HS-5 (cell line): ENCODE measurements around the gene YBEY.

ENCODE experiments used
- DNase-seq: peaks from one replicate; pipeline ENCODE4 v3.0.0-alpha.2; 2012; ENCODE audit warnings: low read depth

Gene YBEY

DNA sequence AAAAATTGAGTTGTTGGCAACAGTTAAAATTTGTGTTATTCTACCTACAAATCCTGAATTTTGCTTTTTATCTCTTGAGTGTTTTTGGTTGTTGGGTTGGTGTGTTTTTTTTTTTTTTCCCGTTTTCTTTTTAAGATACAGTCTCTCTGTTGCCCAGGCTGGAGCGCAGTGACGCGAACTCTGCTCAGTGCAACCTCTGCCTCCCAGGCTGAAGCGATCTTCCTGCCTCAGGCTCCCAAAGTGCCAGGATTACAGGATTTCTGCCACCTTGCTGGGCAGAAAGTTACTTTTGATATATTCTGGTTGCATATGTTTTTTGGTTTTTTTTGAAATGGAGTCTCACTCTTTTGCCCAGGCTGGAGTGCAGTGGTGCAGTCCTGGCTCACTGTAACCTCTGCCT, 42.0 kb downstream of the YBEY start:
- DNase-seq, result no peak

DNA sequence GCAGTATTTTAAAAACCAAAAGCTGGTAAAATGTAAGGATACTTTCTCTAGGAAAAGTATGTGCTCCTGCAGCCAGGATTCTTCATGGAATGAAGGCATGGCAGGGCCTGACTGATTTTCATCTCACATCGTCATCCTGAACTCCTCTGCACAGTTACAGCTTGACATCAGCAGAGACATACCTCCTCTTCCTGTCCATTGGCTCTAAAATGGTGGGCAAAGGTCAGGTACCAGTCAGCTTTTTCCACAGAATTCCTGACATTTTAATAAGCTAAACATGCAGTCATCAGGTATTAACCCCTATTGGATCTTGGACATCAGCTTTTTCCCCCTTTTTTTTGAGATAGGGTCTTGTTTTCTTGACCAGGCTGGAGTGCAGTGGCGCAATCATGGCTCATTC, 43.7 kb downstream of the YBEY start:
- DNase-seq, result no peak

DNA sequence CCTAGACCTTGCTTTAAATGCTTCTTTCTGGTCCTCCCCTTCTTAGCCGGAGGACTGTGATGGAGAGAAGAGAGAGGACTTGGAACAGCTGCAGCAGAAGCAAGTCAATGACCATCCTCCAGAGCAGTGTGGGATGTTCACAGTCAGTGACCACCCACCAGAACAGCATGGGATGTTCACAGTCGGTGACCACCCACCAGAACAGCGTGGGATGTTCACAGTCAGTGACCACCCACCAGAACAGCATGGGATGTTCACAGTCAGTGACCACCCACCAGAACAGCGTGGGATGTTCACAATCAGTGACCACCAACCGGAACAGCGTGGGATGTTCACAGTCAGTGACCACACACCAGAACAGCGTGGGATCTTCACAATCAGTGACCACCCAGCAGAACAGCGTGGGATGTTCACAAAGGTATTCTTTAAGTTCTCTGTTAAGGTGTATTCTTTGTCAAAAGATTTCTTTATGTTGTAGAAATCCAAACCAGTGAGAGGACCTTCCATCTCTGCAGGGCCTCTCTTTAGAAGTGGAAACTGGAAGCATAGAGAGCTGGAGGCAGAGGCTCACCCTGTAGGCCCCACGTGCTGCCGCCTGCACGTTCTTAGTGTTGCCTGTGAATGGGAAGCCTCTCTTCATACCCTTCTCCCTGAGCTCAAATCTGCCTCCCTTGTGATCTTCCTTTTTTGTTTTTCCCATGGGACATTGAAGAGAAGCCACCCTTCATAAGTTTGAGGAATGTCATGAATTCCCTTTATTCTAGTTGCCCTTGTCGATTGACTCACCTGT, 48.4 kb downstream of the YBEY start:
- no peak for DNase-seq

- DNase-seq, result no peak
These were observed 50.5 kb downstream of the YBEY start for GRCh38 chr21:46336603-46337002.

DNA sequence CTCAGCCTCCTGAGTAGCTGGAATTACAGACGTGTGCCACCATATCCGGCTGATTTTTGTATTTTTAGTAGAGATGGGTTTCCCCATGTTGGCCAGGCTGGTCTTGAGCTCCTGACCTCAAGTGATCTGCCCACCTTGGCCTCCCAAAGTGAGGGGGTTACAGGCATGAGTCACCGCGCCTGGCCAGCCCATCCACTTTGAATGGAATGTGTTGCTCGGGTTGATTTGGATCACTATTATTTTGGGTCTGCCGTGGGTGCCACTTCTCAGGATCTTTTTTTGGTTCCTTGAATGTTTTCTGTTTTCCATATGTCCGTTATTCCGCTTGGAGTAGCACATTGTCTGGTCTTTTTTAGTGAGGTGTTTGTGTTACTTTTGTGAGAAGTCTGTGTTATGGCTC, 54.9 kb downstream of the YBEY start:
- DNase-seq, result no peak

- DNase-seq, result no peak
These were observed 58.2 kb downstream of the YBEY start for GRCh38 chr21:46344219-46344915.

DNA sequence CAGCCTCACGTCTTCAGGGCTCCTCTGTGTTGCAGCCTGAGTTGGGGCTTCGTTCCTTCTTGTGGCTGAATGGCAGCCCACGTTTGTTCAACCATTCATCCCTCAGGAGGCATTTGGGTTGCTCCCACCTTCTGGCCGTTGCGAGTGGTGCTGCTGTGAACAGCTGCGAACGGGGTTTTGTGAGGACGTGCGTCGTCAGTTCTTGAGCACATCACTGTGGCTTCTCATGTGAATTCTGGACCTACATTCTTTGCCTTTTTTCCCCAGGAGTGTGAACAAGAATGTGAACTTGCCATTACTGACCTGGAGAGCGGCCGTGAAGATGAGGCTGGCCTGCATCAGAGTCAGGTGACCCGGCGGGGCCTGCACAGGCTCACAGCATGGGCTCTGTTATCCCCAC, 59.7 kb downstream of the YBEY start:
- DNase-seq, result no peak

DNA sequence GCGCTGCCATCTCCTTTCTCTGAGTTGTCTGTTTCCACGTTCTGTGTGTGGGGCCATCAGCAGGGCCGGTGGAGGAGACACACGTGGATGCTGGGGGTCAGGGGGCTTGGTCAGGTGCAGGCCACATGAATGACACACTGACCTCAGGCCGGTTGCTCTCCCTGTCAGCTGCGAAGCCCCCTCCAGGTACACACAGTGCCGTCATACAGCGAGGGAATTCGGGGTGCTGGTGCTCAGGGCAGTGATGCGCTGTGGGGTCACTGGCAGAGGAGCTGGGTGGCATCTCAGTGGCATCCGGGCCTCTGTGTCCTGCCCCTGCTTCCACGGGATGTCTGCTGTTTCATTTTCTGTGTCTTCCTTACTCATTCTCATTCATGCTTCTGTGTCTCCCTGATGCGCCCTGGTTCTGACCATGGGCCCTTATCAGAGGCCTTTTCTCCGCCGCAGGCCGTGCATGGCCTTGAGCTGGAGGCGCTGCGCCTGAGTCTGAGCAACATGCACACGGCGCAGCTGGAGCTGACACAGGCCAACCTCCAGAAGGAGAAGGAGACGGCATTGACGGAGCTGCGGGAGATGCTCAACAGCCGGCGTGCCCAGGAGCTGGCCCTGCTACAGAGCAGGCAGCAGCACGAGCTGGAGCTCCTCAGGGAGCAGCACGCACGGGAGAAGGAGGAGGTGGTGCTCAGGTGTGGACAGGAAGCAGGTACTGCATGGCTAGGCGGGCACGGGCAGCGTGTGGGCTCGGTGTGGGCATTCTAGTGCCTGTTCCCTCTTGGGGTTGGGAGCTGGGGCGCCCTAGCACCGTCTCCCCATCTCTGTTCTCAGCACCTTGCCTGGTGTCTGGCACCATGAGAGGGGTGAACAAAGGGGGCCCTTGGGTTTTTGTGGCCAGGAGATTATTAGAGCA, 60.4 kb downstream of the YBEY start:
- DNase-seq, result no peak

GRCh38 chr21:46347203-46347550, 61.0 kb downstream of the YBEY start:
- DNase-seq, result no peak
